GM12875 (cell line): Measurements from ENCODE around the gene MEOX2.

Experiments
- H3K4me3 ChIP-seq: one replicate; pipeline ENCODE4 v1.5.1; 2011; ENCODE audit warnings: low read depth, low read length, control low read depth
- TF ChIP-seq, protein P1 (sequence below): IDR thresholded peaks from 2 replicates; pipeline ENCODE4 v1.5.1; 2011; ENCODE audit warnings: low read depth, mild to moderate bottlenecking, control low read depth, inconsistent platforms, low read length, moderate library complexity, borderline replicate concordance; ENCODE audit not compliant: insufficient read depth

MEOX2 gene

DNA sequence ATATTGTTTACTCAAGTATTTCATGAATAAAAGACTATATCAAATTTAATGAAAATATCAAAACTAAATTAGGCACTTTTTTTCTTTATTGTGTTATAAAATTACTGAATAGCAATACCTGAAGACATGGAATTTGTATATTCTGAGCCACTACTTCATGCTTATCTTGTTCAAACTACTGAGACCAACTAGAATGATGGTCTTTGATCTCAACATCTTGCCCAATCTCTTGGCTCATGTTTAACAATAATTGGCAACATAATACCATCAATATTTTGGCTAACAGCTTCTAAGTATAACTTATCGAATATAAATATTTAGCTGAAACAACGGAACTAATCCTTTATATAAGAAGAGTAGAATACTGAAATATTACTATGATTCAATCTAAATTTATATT, 68.2 kb downstream of the MEOX2 start:
- TF ChIP-seq, protein P1, sequence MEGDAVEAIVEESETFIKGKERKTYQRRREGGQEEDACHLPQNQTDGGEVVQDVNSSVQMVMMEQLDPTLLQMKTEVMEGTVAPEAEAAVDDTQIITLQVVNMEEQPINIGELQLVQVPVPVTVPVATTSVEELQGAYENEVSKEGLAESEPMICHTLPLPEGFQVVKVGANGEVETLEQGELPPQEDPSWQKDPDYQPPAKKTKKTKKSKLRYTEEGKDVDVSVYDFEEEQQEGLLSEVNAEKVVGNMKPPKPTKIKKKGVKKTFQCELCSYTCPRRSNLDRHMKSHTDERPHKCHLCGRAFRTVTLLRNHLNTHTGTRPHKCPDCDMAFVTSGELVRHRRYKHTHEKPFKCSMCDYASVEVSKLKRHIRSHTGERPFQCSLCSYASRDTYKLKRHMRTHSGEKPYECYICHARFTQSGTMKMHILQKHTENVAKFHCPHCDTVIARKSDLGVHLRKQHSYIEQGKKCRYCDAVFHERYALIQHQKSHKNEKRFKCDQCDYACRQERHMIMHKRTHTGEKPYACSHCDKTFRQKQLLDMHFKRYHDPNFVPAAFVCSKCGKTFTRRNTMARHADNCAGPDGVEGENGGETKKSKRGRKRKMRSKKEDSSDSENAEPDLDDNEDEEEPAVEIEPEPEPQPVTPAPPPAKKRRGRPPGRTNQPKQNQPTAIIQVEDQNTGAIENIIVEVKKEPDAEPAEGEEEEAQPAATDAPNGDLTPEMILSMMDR: no peak
- H3K4me3 ChIP-seq: no peak overlapping the region

DNA sequence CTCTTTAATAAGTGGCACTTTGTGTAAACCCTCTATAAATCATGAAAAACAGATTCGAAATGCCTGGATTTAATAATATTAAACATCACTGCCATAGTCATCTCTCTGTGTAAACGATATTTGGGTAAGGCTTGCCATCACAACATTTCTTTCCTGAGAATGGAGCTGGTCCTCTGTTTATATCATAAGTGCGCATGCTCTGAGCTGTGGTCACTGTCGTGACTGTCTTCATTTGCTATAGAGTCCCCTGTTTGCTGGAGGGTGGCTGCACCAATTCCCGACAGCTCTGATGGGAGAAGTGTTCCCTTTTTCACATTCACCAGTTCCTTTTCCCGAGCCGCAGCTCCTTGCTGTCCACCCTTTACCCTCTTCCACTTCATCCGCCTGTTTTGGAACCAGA, 74.3 kb downstream of the MEOX2 start:
- H3K4me3 ChIP-seq: no peak overlapping the region
- TF ChIP-seq, protein P1: no peak

DNA sequence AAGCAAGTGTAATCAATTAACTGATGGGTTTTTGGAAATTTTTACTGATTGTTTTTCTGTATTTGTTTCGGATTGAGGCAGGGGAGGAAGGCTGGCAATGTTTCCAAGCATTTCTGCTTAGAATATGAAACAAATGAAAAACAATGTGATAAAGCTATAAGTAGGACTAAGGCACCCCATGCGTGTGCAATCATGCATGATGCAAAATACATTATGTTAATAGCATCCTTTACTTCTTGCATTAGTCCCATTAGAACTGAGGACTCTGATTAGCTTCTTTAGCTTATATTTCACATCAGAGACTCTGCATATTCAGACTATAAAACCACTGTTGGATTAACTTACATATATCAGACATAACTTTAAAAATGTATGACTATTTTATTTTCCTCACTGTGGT, 76.0 kb downstream of the MEOX2 start:
- TF ChIP-seq, protein P1: no peak
- no peak overlapping the region for H3K4me3 ChIP-seq

DNA sequence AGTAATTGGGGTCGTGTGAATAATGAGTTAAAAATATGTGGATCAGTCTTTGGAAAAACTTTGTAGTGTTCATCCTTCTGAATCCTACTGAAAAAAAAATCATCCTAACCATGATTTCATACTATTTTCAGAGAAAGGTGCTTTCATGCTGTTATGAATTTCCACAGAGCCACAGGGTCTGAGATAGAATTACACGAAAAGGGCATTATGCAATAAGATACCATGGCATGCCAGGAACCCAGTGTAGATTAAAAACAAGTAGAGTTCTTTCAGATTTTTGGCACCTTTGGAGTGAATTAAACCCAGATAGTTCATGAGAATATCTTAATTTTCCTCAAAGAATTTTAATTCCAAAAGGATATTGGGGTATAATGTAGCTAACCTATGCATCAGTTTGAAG, 77.2 kb downstream of the MEOX2 start:
- TF ChIP-seq, protein P1: no peak
- H3K4me3 ChIP-seq: no peak overlapping the region

DNA sequence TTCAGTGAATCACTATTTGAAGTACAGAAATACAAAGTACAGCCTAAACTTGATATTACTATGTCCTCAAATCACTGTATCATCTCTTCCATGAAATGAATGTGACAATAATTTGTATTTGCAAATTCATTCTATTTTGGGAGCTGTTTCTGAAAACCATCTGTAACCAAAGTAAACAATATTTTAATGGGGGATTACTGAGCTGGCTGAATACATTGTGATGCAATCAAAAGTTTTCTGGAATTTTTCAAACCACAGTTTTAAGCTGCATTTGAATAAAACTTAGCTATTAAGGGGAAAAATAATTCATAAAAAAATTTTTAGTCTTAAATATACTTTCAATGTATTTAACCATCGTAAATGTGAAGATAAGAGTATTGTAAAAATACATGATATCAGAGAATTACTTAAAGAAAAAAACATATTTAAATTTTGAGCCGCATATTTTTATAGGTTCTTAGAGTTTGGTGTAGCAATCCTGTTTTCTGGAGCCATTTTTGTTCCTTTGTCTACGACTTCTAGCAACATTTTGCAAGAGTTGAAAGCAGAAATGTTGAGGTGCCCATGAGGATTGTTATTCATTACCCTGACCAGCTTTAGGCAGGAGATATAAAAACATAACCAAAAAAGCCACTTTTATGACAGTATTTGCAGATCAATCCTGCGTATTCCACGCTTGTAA, 78.8 kb downstream of the MEOX2 start:
- TF ChIP-seq, protein P1: no peak

DNA sequence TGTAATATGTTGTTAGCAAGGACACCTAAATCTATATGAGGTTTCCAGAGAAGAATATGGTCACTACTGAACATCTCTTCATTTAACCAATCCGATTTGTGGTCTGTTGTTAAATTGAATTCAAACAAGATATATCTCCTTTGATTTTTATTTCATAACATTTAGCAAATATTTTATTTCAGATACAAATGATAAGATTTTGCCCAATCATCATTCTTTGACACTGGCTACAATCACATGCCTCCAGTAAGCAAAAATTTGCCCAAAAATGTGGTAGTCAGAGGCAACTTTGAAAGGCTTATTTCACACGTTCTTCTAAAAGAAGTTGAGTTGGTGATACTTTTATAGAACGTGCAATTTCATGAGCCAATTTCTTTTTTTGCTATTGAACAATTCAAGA, 79.9 kb downstream of the MEOX2 start:
- TF ChIP-seq, protein P1: no peak
- no peak overlapping the region for H3K4me3 ChIP-seq

More for the DNA sequence above, 78.8 kb downstream of the MEOX2 start:
- no peak overlapping the region for H3K4me3 ChIP-seq

DNA sequence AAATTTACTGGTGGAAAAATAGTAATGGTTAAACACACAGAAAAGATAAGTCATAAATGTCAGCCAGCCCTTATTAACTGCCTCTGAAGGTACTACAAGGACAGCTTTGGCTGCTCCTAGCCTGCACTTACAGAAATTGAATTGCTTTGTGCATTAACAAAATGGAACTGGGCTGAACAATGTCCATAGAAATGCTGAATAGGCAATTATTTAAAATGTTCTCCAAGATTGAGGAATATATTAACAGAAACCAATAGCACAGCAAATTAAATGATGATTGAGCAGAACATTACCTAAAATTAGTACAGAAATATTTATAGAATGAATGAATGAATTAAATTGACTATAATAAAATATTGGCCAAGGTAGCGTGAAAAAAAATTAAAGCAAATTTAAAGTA, 82.3 kb downstream of the MEOX2 start:
- no peak overlapping the region for H3K4me3 ChIP-seq
- TF ChIP-seq, protein P1: no peak
